Suprapubic skin (tissue), 4 donors: ENCODE data around the gene LPO. TPM values are rescaled to one million over a fixed set of nuclear protein-coding genes. Genes with fewer than 3 reads are reported as not detected.

Experiments
- DNase-seq, 2 donors: peaks; one replicate each; pipeline ENCODE4 v3.0.0-alpha.2; 2019; ENCODE audit warnings: low spot score in 2 of 2
- H3K27ac ChIP-seq: fragments of 200-600 bp; sonication (generic); one replicate; pipeline ENCODE4 v1.5.1; 2019
- H3K27me3 ChIP-seq: fragments of 200-600 bp; sonication (generic); one replicate; pipeline ENCODE4 v1.5.1; 2019
- H3K36me3 ChIP-seq: fragments of 200-600 bp; sonication (generic); one replicate; pipeline ENCODE4 v1.5.1; 2019
- H3K4me1 ChIP-seq: fragments of 200-600 bp; sonication (generic); one replicate; pipeline ENCODE4 v1.5.1; 2019
- H3K4me3 ChIP-seq: fragments of 200-600 bp; sonication (generic); one replicate; pipeline ENCODE4 v1.5.1; 2019; ENCODE audit warnings: mild to moderate bottlenecking
- H3K9me3 ChIP-seq: fragments of 200-600 bp; sonication (generic); one replicate; pipeline ENCODE4 v1.5.1; 2019
- CTCF ChIP-seq, 2 donors: fragments of 200-600 bp in 1 of 2; fragments of 450-650 bp in 1 of 2; sonication (generic) in 1 of 2; IDR thresholded peaks; one replicate each; pipeline ENCODE4 v1.5.1; 2016 to 2019; ENCODE audit warnings: antibody characterized with exemption in 2 of 2, mild to moderate bottlenecking in 1 of 2, moderate library complexity in 1 of 2
- EP300 ChIP-seq: sonication (generic); formaldehyde crosslinking; IDR thresholded peaks from one replicate; pipeline ENCODE4 v1.6.1; 2017; ENCODE audit warnings: antibody characterized with exemption
- POLR2A ChIP-seq, 2 donors: fragments of 450-650 bp; IDR thresholded peaks; one replicate each; pipeline ENCODE4 v1.6.1; 2017; ENCODE audit warnings: antibody characterized with exemption in 2 of 2, mild to moderate bottlenecking in 2 of 2, moderate library complexity in 2 of 2
- POLR2AphosphoS5 ChIP-seq, 3 donors: sonication (generic); formaldehyde crosslinking; IDR thresholded peaks; one replicate each; pipeline ENCODE4 v1.6.1; 2017; ENCODE audit warnings: antibody characterized with exemption in 3 of 3
- WGBS: methylation state at CpG from one replicate; pipeline ENCODE4 v1.1.5; 2018; 5-methylcytosine and 5-hydroxymethylcytosine counted together
- total RNA-seq, 4 donors: library from RNA; depleted of rRNA; stranded (reverse); fragments of >200 nt; gene quantifications; one replicate each; pipeline ENCODE4 v1.1.0, GENCODE V29; 2016

Gene LPO
- total RNA-seq, 4 donors from 2014 or later, result 0.19 to 0.23 TPM; not detected in 2

GRCh38 chr17:58234512-58234911 lies 3.9 kb upstream of the LPO start:
- Histone ChIP-seq H3K9me3 (no peaks in the 10 kb centered on the region), H3K4me1 (peaks cover 5% of the 10 kb centered on the region), H3K27ac (no peak overlapping the region), H3K36me3 (no peaks in the 10 kb centered on the region), H3K4me3 (no peak overlapping the region), H3K27me3 (peaks cover 8% of the 10 kb centered on the region)
- TF ChIP-seq POLR2AphosphoS5 (IDR thresholded peaks at IDR 0.05), result no peak
- TF ChIP-seq CTCF (IDR thresholded peaks at IDR 0.05), result no peak
- TF ChIP-seq EP300, result no peak
- TF ChIP-seq POLR2A (IDR thresholded peaks at IDR 0.05), result no peak
- WGBS, result 76% methylated on average over 3 of the region's 3 CpGs
- no peak for DNase-seq

DNA sequence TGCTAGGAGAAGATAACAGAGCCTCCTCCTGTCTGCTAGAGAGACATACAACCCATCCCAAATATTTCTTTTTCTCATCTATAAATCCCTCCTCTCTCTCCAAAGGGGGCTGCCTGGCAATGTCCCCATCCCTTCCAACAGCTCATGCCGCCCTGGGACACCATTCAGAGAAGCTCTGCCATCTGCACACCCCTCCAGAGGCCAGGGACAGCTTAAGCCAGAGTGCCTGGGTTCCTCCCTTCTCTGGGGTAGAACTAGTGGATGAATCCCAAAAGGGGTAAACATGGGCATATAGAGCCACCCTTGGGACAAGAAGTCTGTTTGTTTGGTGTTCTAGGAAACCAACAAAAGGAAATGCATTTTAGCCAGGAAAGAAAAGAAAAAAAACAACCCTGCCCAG lies 2.6 kb upstream of the LPO start:
- Histone ChIP-seq H3K4me1 (peaks cover 5% of the 10 kb centered on the region), H3K27me3 (peaks cover 8% of the 10 kb centered on the region), H3K9me3 (no peaks in the 10 kb centered on the region), H3K36me3 (no peaks in the 10 kb centered on the region), H3K4me3 (no peak overlapping the region), H3K27ac (no peak overlapping the region)
- DNase-seq, result no peak
- TF ChIP-seq POLR2AphosphoS5 (IDR thresholded peaks at IDR 0.05) (no peak), EP300 (no peak), CTCF (IDR thresholded peaks at IDR 0.05) (no peak)
- WGBS, result 78% methylated on average over 1 of the region's 1 CpG

- no peaks in the 10 kb centered on the region for H3K9me3 ChIP-seq
- peaks cover 5% of the 10 kb centered on the region for H3K4me1 ChIP-seq
- H3K4me3 ChIP-seq, result no peak overlapping the region
- no peak for DNase-seq
- H3K27me3 ChIP-seq, result peaks cover 8% of the 10 kb centered on the region
- H3K27ac ChIP-seq, result no peak overlapping the region
- no peaks in the 10 kb centered on the region for H3K36me3 ChIP-seq
- TF ChIP-seq CTCF (IDR thresholded peaks at IDR 0.05) (no peak), POLR2AphosphoS5 (IDR thresholded peaks at IDR 0.05) (no peak), POLR2A (IDR thresholded peaks at IDR 0.05) (no peak), EP300 (no peak)
- WGBS, result 80% methylated on average over 2 of the region's 2 CpGs
These were observed 2.0 kb upstream of the LPO start for GRCh38 chr17:58236394-58236793.

DNA sequence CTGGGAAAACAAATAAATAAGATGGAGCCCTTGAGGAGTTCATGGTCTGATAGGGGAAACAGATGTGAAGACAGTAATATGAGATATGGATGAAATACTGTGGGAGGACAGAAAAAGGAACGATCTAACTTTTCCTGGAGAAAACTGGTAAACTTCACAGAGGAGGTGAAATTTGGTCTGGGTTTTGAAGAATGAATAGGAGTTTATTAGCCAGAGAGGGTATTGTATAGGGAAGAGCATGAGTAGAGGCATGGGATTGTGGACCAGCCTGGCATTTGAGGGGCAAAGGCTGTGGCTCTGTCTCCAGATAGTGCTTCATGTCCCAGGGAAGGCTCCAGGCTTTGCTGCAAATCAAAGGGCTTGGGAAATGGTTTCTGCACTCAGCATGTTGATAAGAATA lies 1.6 kb downstream of the LPO start:
- no peaks in the 10 kb centered on the region for H3K9me3 ChIP-seq
- H3K36me3 ChIP-seq, result no peaks in the 10 kb centered on the region
- H3K4me1 ChIP-seq, result peaks cover 8% of the 10 kb centered on the region
- TF ChIP-seq EP300 (no peak), CTCF (IDR thresholded peaks at IDR 0.05) (no peak), POLR2AphosphoS5 (IDR thresholded peaks at IDR 0.05) (no peak), POLR2A (IDR thresholded peaks at IDR 0.05) (no peak)
- 72% methylated on average over 1 of the region's 1 CpG for WGBS
- H3K27me3 ChIP-seq, result peaks cover 21% of the 10 kb centered on the region
- no peak overlapping the region for H3K27ac ChIP-seq
- H3K4me3 ChIP-seq, result no peak overlapping the region
- no peak for DNase-seq

- Histone ChIP-seq H3K9me3 (no peaks in the 10 kb centered on the region), H3K36me3 (no peaks in the 10 kb centered on the region), H3K4me1 (peaks cover 3% of the 10 kb centered on the region), H3K27me3 (peaks cover 32% of the 10 kb centered on the region), H3K27ac (no peak overlapping the region), H3K4me3 (no peak overlapping the region)
- no peak for DNase-seq
- TF ChIP-seq POLR2A (IDR thresholded peaks at IDR 0.05) (no peak), CTCF (IDR thresholded peaks at IDR 0.05) (no peak), EP300 (no peak), POLR2AphosphoS5 (IDR thresholded peaks at IDR 0.05) (no peak)
- WGBS, result 5% methylated on average over 4 of the region's 4 CpGs
These were observed 3.9 kb downstream of the LPO start for GRCh38 chr17:58242171-58242784.
